Spleen (tissue), 7 donors: ENCODE measurements around the gene PDE4D.

Experiments
- POLR2A ChIP-seq, 3 donors: fragments of 450-650 bp; IDR thresholded peaks; one replicate each; pipeline ENCODE4 v1.5.1; 2017; ENCODE audit warnings: antibody characterized with exemption in 3 of 3, mild to moderate bottlenecking in 1 of 3
- TF ChIP-seq, protein P1 (sequence below), 11 experiments: fragments of 200-600 bp in 7 of 11; fragments of 450-650 bp in 4 of 11; sonication (generic) in 4 of 11; IDR thresholded peaks in 8 of 11; conservative IDR thresholded peaks in 3 of 11; 1 replicate in 7 of 11; 2 replicates in 4 of 11; pipeline versions ENCODE4 v1.4.0 to v1.8.0; 2016 to 2021; ENCODE audit warnings: antibody characterized with exemption in 11 of 11, inconsistent platforms in 4 of 11, mild to moderate bottlenecking in 1 of 11
- donor health status: DM: no; HTN: no; CAD: no; lungs with moderate emphysema.
- donor health status: DM: no; HTN: no; CAD: no.
- donor health status: DM: no; HTN: no; CAD: no.

- TF ChIP-seq, protein P1, sequence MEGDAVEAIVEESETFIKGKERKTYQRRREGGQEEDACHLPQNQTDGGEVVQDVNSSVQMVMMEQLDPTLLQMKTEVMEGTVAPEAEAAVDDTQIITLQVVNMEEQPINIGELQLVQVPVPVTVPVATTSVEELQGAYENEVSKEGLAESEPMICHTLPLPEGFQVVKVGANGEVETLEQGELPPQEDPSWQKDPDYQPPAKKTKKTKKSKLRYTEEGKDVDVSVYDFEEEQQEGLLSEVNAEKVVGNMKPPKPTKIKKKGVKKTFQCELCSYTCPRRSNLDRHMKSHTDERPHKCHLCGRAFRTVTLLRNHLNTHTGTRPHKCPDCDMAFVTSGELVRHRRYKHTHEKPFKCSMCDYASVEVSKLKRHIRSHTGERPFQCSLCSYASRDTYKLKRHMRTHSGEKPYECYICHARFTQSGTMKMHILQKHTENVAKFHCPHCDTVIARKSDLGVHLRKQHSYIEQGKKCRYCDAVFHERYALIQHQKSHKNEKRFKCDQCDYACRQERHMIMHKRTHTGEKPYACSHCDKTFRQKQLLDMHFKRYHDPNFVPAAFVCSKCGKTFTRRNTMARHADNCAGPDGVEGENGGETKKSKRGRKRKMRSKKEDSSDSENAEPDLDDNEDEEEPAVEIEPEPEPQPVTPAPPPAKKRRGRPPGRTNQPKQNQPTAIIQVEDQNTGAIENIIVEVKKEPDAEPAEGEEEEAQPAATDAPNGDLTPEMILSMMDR (IDR thresholded peaks at IDR 0.05 in 8 of 11, conservative IDR thresholded peaks at IDR 0.05 in 3 of 11) = no peak
- TF ChIP-seq POLR2A (IDR thresholded peaks at IDR 0.05) = no peak
These were observed 947.3 kb downstream of the PDE4D start for GRCh38 chr5:58946230-58946629.
